Measurements from ENCODE around the gene EXOC4. TPM values are rescaled to one million over a fixed set of nuclear protein-coding genes. Genes with fewer than 3 reads are reported as not detected.

Gene EXOC4
- total RNA-seq, 1 experiment from 2014 or later = 71.0 TPM

- Histone ChIP-seq H3K4me3 (ENCODE audit: low read depth in 2 of 2, low read length in 2 of 2) (no peak overlapping the region), H3K27me3 (ENCODE audit: control insufficient read depth, insufficient read depth, low read length) (no peaks in the 10 kb centered on the region), H3K9me3 (ENCODE audit: control insufficient read depth, insufficient read depth, low read depth, low read length) (no peaks in the 10 kb centered on the region), H3K36me3 (ENCODE audit: control insufficient read depth, insufficient read depth, low read length) (no peaks in the 10 kb centered on the region), H3K4me1 (ENCODE audit: control insufficient read depth, insufficient read depth, low read length) (no peaks in the 10 kb centered on the region), H3K27ac (ENCODE audit: low read length) (no peak overlapping the region)
- no peak for ATAC-seq
- no peak for TF ChIP-seq TCF7L2 (IDR thresholded peaks at IDR 0.05; ENCODE audit: low read depth, low read length)
- TF ChIP-seq REST (IDR thresholded peaks at IDR 0.05; ENCODE audit: insufficient read depth in 1 of 2, low read depth in 2 of 2, low read length in 1 of 2) = no peak
- TF ChIP-seq CTCF (IDR thresholded peaks at IDR 0.05) = no peak
- TF ChIP-seq SIN3A (IDR thresholded peaks at IDR 0.05; ENCODE audit: borderline replicate concordance, insufficient read depth, low read depth, low read length) = no peak
- CTCF ChIA-PET = no interaction called here
- in situ Hi-C loops (cut with HindIII; ENCODE audit: low pct_unique_long_range_greater_than_20kb, low sequenced_read_pairs) = no loop called here
- BruUV-seq (replicated peaks) = no TSS peak
- no peak for DNase-seq (ENCODE audit: low read depth, low spot score)
- intact Hi-C loops (cut with micrococcal nuclease; ENCODE audit: unreplicated experiment) = no loop called here
- POLR2A ChIA-PET = no interaction called here
These were observed 445.2 kb downstream of the EXOC4 start for GRCh38 chr7:133698127-133698526.

- TF ChIP-seq TCF7L2 (IDR thresholded peaks at IDR 0.05; ENCODE audit: low read depth, low read length) = no peak
- TF ChIP-seq POLR2AphosphoS5 (IDR thresholded peaks at IDR 0.05; ENCODE audit: low read depth, low read length) = no peak
- TF ChIP-seq CTCF (IDR thresholded peaks at IDR 0.05) = no peak
- no peak for TF ChIP-seq REST (IDR thresholded peaks at IDR 0.05; ENCODE audit: insufficient read depth in 1 of 2, low read depth in 2 of 2, low read length in 1 of 2)
- no peak for TF ChIP-seq SIN3A (IDR thresholded peaks at IDR 0.05; ENCODE audit: borderline replicate concordance, insufficient read depth, low read depth, low read length)
These were observed 446.5 kb downstream of the EXOC4 start for GRCh38 chr7:133699386-133699785.

More at GRCh38 chr7:133699386-133699785, 446.5 kb downstream of the EXOC4 start:
- POLR2A ChIA-PET = interaction anchor here (0.6 kb wide), 1 partner anchor 148 kb away, joined by 5 read pairs; no protein-coding TSS in a partner anchor
- Histone ChIP-seq H3K4me3 (ENCODE audit: low read depth in 2 of 2, low read length in 2 of 2) (no peak overlapping the region), H3K36me3 (ENCODE audit: control insufficient read depth, insufficient read depth, low read length) (no peaks in the 10 kb centered on the region), H3K4me1 (ENCODE audit: control insufficient read depth, insufficient read depth, low read length) (no peaks in the 10 kb centered on the region), H3K27ac (ENCODE audit: low read length) (no peak overlapping the region), H3K27me3 (ENCODE audit: control insufficient read depth, insufficient read depth, low read length) (no peaks in the 10 kb centered on the region), H3K9me3 (ENCODE audit: control insufficient read depth, insufficient read depth, low read depth, low read length) (no peaks in the 10 kb centered on the region)
- BruUV-seq (replicated peaks) = no TSS peak
- CTCF ChIA-PET = no interaction called here
- intact Hi-C loops (cut with micrococcal nuclease; ENCODE audit: unreplicated experiment) = no loop called here
- in situ Hi-C loops (cut with HindIII; ENCODE audit: low pct_unique_long_range_greater_than_20kb, low sequenced_read_pairs) = no loop called here
- DNase-seq (ENCODE audit: low read depth, low spot score) = no peak
- ATAC-seq = no peak

Data from Panc1 (cell line).